Measurements from ENCODE around the gene RAB18.

- TF ChIP-seq POLR2A (IDR thresholded peaks at IDR 0.05) (no peak), CTCF (IDR thresholded peaks at IDR 0.05 in 4 of 5, conservative IDR thresholded peaks at IDR 0.05 in 1 of 5) (no peak)
Measured at GRCh38 chr10:27531336-27531847, 27.3 kb downstream of the RAB18 start.

All from gastrocnemius medialis (tissue), 4 donors.